Gastroesophageal sphincter (tissue), 4 donors: ENCODE measurements around the gene DUS1L. TPM values are rescaled to one million over a fixed set of nuclear protein-coding genes. Genes with fewer than 3 reads are reported as not detected.

Source experiments
- ATAC-seq: fragments of 150-250 bp; one replicate; pipeline ENCODE4 v1.9.1; 2016; ENCODE audit warnings: mild to moderate bottlenecking, moderate library complexity
- H3K27ac ChIP-seq, 4 donors: fragments of 200-600 bp; sonication (generic) in 3 of 4; 1 replicate in 3 of 4; 2 replicates in 1 of 4; pipeline ENCODE4 v1.5.1; 2016 to 2019
- H3K27me3 ChIP-seq: fragments of 200-600 bp; sonication (generic); one replicate; pipeline ENCODE4 v1.5.1; 2019
- H3K36me3 ChIP-seq, 2 donors: fragments of 200-600 bp; sonication (generic); one replicate each; pipeline ENCODE4 v1.5.1; 2019; ENCODE audit warnings: control low read depth in 1 of 2
- H3K4me1 ChIP-seq, 3 donors: fragments of 200-600 bp; sonication (generic); 1 replicate in 2 of 3; 2 replicates in 1 of 3; pipeline ENCODE4 v1.5.1; 2016 to 2019; ENCODE audit warnings: control low read depth in 2 of 3
- H3K4me3 ChIP-seq, 2 donors: fragments of 200-600 bp; sonication (generic); one replicate each; pipeline ENCODE4 v1.5.1; 2019; ENCODE audit warnings: mild to moderate bottlenecking in 1 of 2, moderate library complexity in 1 of 2
- H3K9me3 ChIP-seq, 3 donors: fragments of 200-600 bp; sonication (generic); one replicate each; pipeline ENCODE4 v1.5.1; 2017 to 2019; ENCODE audit warnings: control low read depth in 2 of 3
- EP300 ChIP-seq: sonication (generic); formaldehyde crosslinking; IDR thresholded peaks from one replicate; pipeline ENCODE4 v1.6.1; 2017; ENCODE audit warnings: antibody characterized with exemption, mild to moderate bottlenecking
- POLR2A ChIP-seq, 2 donors: fragments of 450-650 bp; IDR thresholded peaks; one replicate each; pipeline ENCODE4 v1.6.1; 2017; ENCODE audit warnings: antibody characterized with exemption in 2 of 2, mild to moderate bottlenecking in 2 of 2, moderate library complexity in 1 of 2
- POLR2AphosphoS5 ChIP-seq: sonication (generic); formaldehyde crosslinking; IDR thresholded peaks from one replicate; pipeline ENCODE4 v1.6.1; 2017; ENCODE audit warnings: antibody characterized with exemption
- WGBS, 2 donors: methylation state at CpG; one replicate each; pipeline ENCODE4 v1.1.5; 2018; ENCODE audit warnings: low coverage in 1 of 2; 5-methylcytosine and 5-hydroxymethylcytosine counted together
- total RNA-seq, 4 donors: library from RNA; depleted of rRNA; stranded (reverse); fragments of >200 nt; gene quantifications; one replicate each; pipeline ENCODE4 v1.1.0, GENCODE V29; 2016
- TF ChIP-seq, protein P1 (sequence below), 4 experiments: fragments of 200-600 bp in 2 of 4; fragments of 450-650 bp in 2 of 4; sonication (generic) in 1 of 4; IDR thresholded peaks; one replicate each; pipeline ENCODE4 v1.5.1; 2017 to 2019; ENCODE audit warnings: antibody characterized with exemption in 4 of 4, mild to moderate bottlenecking in 2 of 4, moderate library complexity in 2 of 4

DUS1L gene
- total RNA-seq, 4 donors from 2014 or later = 35.8 to 62.8 (median 52.9) TPM

DNA sequence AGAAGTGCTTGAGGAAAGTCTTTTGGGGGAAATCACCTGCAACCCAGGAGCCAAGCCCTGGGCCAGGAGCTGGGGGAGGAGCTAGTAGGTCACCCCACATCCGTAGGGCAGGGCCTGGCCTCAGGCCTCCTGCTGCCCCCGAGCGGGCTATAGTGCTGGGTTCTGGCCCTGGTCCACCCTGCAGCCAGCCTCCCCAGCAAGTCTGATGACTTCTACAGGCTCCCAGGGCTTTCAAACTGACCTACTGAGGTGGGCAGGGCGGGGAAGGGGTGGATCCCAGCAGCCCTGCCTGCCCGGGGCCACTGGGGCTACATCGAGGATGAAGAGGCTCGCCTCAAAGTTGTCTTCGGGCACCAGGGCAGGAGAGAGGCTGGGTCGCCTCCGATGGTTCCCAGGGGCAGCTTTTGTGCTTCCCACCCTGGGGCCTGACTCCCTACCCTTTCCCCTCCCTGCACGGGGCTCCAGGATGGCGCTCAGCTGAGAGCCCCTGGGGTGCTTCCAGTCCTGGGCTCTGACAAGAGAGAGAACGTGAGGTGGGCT, 47.9 kb downstream of the DUS1L start:
- Histone ChIP-seq H3K9me3 (no peaks in the 10 kb centered on the region), H3K27ac (no peak overlapping the region), H3K4me1 (peaks cover 0 to 31% (median 17%) of the 10 kb centered on the region in 3 donors), H3K27me3 (no peaks in the 10 kb centered on the region), H3K4me3 (no peak overlapping the region), H3K36me3 (peaks cover 0 to 28% of the 10 kb centered on the region in 2 donors)
- TF ChIP-seq POLR2A (IDR thresholded peaks at IDR 0.05) = no peak
- TF ChIP-seq EP300 = no peak
- TF ChIP-seq, protein P1, sequence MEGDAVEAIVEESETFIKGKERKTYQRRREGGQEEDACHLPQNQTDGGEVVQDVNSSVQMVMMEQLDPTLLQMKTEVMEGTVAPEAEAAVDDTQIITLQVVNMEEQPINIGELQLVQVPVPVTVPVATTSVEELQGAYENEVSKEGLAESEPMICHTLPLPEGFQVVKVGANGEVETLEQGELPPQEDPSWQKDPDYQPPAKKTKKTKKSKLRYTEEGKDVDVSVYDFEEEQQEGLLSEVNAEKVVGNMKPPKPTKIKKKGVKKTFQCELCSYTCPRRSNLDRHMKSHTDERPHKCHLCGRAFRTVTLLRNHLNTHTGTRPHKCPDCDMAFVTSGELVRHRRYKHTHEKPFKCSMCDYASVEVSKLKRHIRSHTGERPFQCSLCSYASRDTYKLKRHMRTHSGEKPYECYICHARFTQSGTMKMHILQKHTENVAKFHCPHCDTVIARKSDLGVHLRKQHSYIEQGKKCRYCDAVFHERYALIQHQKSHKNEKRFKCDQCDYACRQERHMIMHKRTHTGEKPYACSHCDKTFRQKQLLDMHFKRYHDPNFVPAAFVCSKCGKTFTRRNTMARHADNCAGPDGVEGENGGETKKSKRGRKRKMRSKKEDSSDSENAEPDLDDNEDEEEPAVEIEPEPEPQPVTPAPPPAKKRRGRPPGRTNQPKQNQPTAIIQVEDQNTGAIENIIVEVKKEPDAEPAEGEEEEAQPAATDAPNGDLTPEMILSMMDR (IDR thresholded peaks at IDR 0.05) = no peak
- no peak for TF ChIP-seq POLR2AphosphoS5
- 100% methylated on average over 3 of the region's 13 CpGs; no CpG with 5 or more reads in 1 of the 2 donors for WGBS, 2 donors
- ATAC-seq = no peak

DNA sequence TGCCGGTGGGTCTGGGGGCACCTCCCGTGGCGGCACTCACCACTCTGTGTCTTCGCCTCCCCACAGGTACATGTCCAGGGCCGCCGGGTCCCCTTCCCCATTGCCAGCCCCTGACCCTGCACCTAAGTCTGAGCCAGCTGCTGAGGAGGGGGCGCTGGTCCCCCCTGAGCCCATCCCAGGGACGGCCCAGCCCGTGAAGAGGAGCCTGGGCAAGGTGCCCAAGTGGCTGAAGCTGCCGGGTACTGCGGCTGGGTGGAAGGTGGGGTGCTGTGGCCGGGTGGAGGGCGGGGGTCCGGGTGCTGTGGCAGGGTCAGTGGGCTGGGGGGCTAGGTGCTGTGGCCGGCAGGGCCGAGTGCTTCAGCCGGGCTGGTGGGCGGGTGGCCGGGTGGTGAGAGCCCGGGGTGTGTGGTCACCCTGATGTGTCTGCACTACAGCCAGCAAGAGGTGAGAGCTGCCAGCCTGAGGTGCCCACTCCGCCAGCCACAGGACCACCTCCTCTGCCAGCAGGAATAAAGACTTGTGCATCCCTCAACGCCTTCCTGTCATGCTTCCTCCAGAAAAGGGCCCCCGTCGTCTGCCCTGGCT, 48.6 kb downstream of the DUS1L start:
- Histone ChIP-seq H3K36me3 (peaks cover 0 to 34% of the 10 kb centered on the region in 2 donors), H3K27ac (no peak overlapping the region), H3K27me3 (no peaks in the 10 kb centered on the region), H3K4me1 (peaks cover 0 to 25% (median 12%) of the 10 kb centered on the region in 3 donors), H3K4me3 (no peak overlapping the region), H3K9me3 (no peaks in the 10 kb centered on the region)
- WGBS, 2 donors = no CpG with 5 or more reads among the region's 24 CpGs
- TF ChIP-seq, protein P1 (IDR thresholded peaks at IDR 0.05) = no peak
- TF ChIP-seq EP300 (no peak), POLR2AphosphoS5 (no peak), POLR2A (IDR thresholded peaks at IDR 0.05) (no peak)
- ATAC-seq = no peak

DNA sequence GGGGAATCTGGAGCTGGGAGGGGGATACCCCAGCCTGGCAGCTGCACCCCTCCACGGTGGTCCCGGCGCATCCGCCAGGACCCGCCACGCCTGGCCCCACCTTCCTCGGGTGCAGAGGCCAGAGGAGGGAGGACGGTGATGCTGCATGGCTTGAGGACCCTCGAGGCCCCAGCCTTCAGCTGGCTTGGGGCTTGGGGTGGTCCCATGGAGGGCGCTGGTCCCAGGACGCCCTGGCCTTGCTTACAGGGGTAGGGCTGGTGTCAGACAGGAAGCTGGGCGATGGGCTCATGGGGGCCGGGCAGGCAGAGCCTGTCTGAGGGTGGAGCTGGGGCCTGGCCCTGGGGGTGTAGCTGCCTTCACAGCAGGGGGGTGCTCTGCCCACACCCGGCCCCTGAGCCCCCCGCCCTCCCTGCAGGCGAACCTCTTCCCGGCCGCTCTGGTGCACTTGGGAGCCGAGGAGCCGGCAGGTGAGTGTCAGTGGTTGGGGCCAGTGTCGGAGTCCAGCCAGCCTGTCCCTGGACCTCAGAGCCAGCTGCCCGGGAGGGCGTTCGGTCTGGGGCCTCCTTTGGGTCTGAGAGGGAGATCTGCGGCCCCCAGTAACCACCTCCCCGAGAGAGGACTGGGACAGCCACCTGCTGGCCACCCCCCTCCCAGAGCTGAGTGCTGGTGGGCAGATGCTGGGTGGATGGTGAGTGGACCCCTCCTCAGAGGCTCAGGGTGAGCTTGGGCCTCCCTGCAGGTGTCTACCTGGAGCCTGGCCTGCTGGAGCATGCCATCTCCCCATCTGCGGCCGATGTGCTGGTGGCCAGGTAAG, 49.3 kb downstream of the DUS1L start:
- no peak overlapping the region for H3K27ac ChIP-seq
- H3K27me3 ChIP-seq = no peaks in the 10 kb centered on the region
- no peak overlapping the region for H3K4me3 ChIP-seq
- TF ChIP-seq EP300 (no peak), POLR2AphosphoS5 (no peak), POLR2A (IDR thresholded peaks at IDR 0.05) (no peak)
- TF ChIP-seq, protein P1 (IDR thresholded peaks at IDR 0.05) = no peak
- no peak for ATAC-seq
- WGBS, 2 donors = 90% methylated on average over 2 of the region's 28 CpGs; no CpG with 5 or more reads in 1 of the 2 donors
- H3K4me1 ChIP-seq = peaks cover 0 to 18% (median 5%) of the 10 kb centered on the region in 3 donors
- H3K36me3 ChIP-seq = peaks cover 0 to 41% of the 10 kb centered on the region in 2 donors
- no peaks in the 10 kb centered on the region for H3K9me3 ChIP-seq

DNA sequence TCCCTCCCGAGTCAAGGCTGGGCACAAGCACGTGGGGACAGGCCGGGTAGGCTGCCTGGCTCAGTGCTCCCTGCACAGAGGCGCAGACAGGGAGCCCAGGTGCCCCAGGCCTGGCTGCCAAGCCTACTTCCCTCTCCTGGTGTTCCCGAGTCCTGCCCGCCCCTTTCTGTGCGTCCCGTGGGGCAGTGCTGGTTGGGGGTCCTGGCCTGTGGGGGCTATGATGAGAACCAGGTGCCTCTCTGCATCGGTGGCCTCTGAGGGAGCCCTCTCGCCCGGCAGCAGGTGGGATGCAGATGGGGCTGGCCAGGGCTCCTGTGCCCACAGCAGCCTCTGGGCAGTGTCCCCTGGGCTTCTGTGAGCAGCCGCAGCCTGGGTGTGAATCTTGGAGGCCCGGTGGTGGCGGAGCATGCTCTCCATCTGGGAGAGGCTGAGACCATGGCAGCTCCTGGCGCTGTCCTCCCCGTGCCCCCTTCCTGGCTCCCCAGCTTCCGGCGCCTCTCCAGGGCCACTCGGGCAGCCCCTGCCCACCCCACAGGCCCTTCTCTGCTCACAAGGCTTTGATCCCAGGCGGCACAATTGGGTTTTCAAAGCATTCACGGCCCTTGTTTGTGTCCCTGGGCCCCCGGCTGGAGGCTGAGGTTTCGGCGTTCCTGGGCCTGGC, 50.2 kb downstream of the DUS1L start:
- no peaks in the 10 kb centered on the region for H3K27me3 ChIP-seq
- no peaks in the 10 kb centered on the region for H3K9me3 ChIP-seq
- WGBS, 2 donors = 70% methylated on average over 2 of the region's 24 CpGs; no CpG with 5 or more reads in 1 of the 2 donors
- no peak overlapping the region for H3K27ac ChIP-seq
- TF ChIP-seq EP300 (no peak), POLR2AphosphoS5 (no peak), POLR2A (IDR thresholded peaks at IDR 0.05) (no peak)
- TF ChIP-seq, protein P1 (IDR thresholded peaks at IDR 0.05) = no peak
- peaks cover 0 to 10% (median 0%) of the 10 kb centered on the region in 3 donors for H3K4me1 ChIP-seq
- H3K36me3 ChIP-seq = peaks cover 0 to 49% of the 10 kb centered on the region in 2 donors
- H3K4me3 ChIP-seq = no peak overlapping the region
- ATAC-seq = no peak
